ENCODE data around the gene CMTM2.

CMTM2 gene

DNA sequence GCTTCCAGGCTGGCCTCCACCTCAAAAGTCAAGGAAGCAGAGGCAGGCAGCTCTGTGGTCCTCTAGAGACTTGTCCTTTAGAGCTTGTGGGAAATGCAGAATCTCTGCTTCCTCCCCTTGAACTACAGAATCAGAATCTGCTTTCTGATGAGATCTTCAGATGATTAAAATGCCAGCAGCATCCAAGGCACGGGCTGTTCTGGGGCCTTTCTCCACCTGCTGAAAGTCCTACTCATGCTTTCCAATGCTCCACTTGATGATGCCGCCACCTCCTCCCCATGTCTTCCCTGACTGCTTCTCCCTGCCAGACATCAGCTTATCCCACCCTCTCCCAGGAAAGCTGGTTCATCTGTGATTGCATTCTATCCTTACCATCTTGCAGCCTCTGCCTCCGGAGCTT, 58.5 kb downstream of the CMTM2 start:
- DNase-seq: no peak
